K562 (cell line): ENCODE results near the gene AHCY. TPM values are rescaled to one million over a fixed set of nuclear protein-coding genes. Genes with fewer than 3 reads are reported as not detected.

ENCODE experiments used
- ATAC-seq: fragments of 200-7000 bp; cut with Tn5 transposase; 3 replicates; pipeline ENCODE4 v1.9.1; 2020; ENCODE audit warnings: moderate library complexity
- BruUV-seq: library from RNA; stranded (reverse); fragments of 400-500 nt; replicated peaks from 2 replicates; lab custom pipeline; 2021; lab: Mats Ljungman, UMichigan
- CTCF ChIA-PET: fragments of 300-600 bp; formaldehyde crosslinking; extraction: SDS; loops from one replicate; lab custom pipeline; 2021; ENCODE audit warnings: low intra/inter-chr PET ratio; lab: Yijun Ruan, JAX
- POLR2A ChIA-PET: fragments of 300-600, 350-650 bp; sonication (Branson Sonifier 250); formaldehyde crosslinking; extraction: SDS; loops from one replicate; lab custom pipeline; 2021; ENCODE audit warnings: antibody characterized with exemption, inconsistent platforms; lab: Yijun Ruan, JAX
- DNase-seq, 4 experiments: peaks; one replicate each; pipeline versions ENCODE4 v3.0.0 to v3.0.0-alpha.2; 2011 to 2018; ENCODE audit warnings: low spot score in 3 of 4, mixed read lengths in 3 of 4; ENCODE audit errors: extremely low read depth in 1 of 4
- FAIRE-seq: peaks from 2 replicates; lab custom pipeline; 2011; peaks lifted over from hg19 to GRCh38; lab: Jason Lieb, UNC
- H2AFZ ChIP-seq: 2 replicates; pipeline ENCODE4 v1.6.0; 2011; ENCODE audit warnings: low read depth, low read length, control low read depth, inconsistent platforms
- H3K27ac ChIP-seq: fragments of 200-600 bp; 3 replicates; pipeline ENCODE4 v1.8.0; 2011; ENCODE audit warnings: low read depth, mild to moderate bottlenecking, control low read depth, inconsistent platforms, low read length, moderate library complexity, mixed read lengths; ENCODE audit errors: extremely low read depth
- H3K27me3 ChIP-seq, 2 experiments: fragments of 300-600 bp in 1 of 2; 2 replicates in 1 of 2; 3 replicates in 1 of 2; pipeline versions ENCODE4 v1.6.0 to v1.8.0; 2011; ENCODE audit warnings: inconsistent platforms in 2 of 2, low read length in 2 of 2, mild to moderate bottlenecking in 1 of 2, mixed read lengths in 1 of 2, moderate library complexity in 1 of 2; ENCODE audit not compliant: control insufficient read depth in 2 of 2, insufficient read depth in 2 of 2
- H3K36me3 ChIP-seq: fragments of 300-600 bp; 3 replicates; pipeline ENCODE4 v1.8.0; 2011; ENCODE audit warnings: mild to moderate bottlenecking, low read length, inconsistent platforms; ENCODE audit not compliant: control insufficient read depth, insufficient read depth
- H3K4me1 ChIP-seq, 2 experiments: fragments of 200-600 bp in 1 of 2; replicated peaks in 1 of 2; 2 replicates in 1 of 2; 3 replicates in 1 of 2; pipeline versions ENCODE4 v1.5.1 to v1.8.0; 2011; ENCODE audit warnings: inconsistent platforms in 2 of 2, low read length in 2 of 2, mild to moderate bottlenecking in 1 of 2, mixed read lengths in 1 of 2, moderate library complexity in 1 of 2; ENCODE audit not compliant: control insufficient read depth in 2 of 2, insufficient read depth in 2 of 2
- H3K4me2 ChIP-seq: 2 replicates; pipeline ENCODE4 v1.6.1; 2011; ENCODE audit warnings: low read length, control low read depth, inconsistent platforms, mixed read lengths; ENCODE audit not compliant: insufficient read depth
- H3K4me3 ChIP-seq: fragments of 200-600 bp; sonication (generic), shearing (Covaris generic); 2 replicates; pipeline ENCODE4 v1.5.1; 2016; ENCODE audit warnings: control low read depth, inconsistent platforms
- H3K79me2 ChIP-seq: fragments of 200-600 bp; 3 replicates; pipeline ENCODE4 v1.8.0; 2011; ENCODE audit warnings: low read length, inconsistent platforms; ENCODE audit not compliant: control insufficient read depth, insufficient read depth
- H3K9ac ChIP-seq, 2 experiments: 2 replicates each; pipeline versions ENCODE4 v1.6.0 to v1.6.1; 2011; ENCODE audit warnings: low read depth in 2 of 2, low read length in 2 of 2, control low read depth in 1 of 2, inconsistent platforms in 1 of 2, mild to moderate bottlenecking in 1 of 2, mixed read lengths in 1 of 2; ENCODE audit not compliant: insufficient read depth in 1 of 2
- H3K9me1 ChIP-seq: one replicate; pipeline ENCODE4 v1.6.0; 2011; ENCODE audit warnings: inconsistent platforms, mild to moderate bottlenecking, low read length, moderate library complexity; ENCODE audit not compliant: control insufficient read depth, insufficient read depth
- H3K9me3 ChIP-seq: replicated peaks from 2 replicates; pipeline ENCODE4 v1.5.1; 2011; ENCODE audit warnings: low read depth, low read length, inconsistent platforms; ENCODE audit not compliant: control insufficient read depth, insufficient read depth
- H4K20me1 ChIP-seq: replicated peaks from 2 replicates; pipeline ENCODE4 v1.6.1; 2011; ENCODE audit warnings: low read length, inconsistent platforms, mixed read lengths; ENCODE audit not compliant: control insufficient read depth, insufficient read depth
- C11orf30 ChIP-seq: fragments of 450-650 bp; IDR thresholded peaks from 2 replicates; pipeline ENCODE4 v1.6.1; 2016; ENCODE audit warnings: low read depth, mild to moderate bottlenecking
- KDM1A ChIP-seq, 2 experiments: fragments of 450-650 bp; IDR thresholded peaks; 2 replicates each; pipeline ENCODE4 v1.6.1; 2016; ENCODE audit warnings: mild to moderate bottlenecking in 2 of 2
- NFE2L1 ChIP-seq: fragments of 450-650 bp; IDR thresholded peaks from 2 replicates; pipeline ENCODE4 v1.6.1; 2016; ENCODE audit warnings: missing genetic modification characterization, low read depth, mild to moderate bottlenecking, missing compliant biosample characterization, moderate library complexity, borderline replicate concordance
- PML ChIP-seq: IDR thresholded peaks from 2 replicates; pipeline ENCODE4 v1.6.1; 2012; ENCODE audit warnings: low read length, inconsistent platforms
- TBP ChIP-seq: optimal IDR thresholded peaks from 2 replicates; pipeline ENCODE3; 2011; ENCODE audit warnings: low read depth, low read length, improper control_type of control experiment
- YBX1 ChIP-seq: fragments of 450-650 bp; IDR thresholded peaks from 2 replicates; pipeline ENCODE4 v1.7.1; 2016; ENCODE audit warnings: mild to moderate bottlenecking
- ZNF316 ChIP-seq: fragments of 450-650 bp; IDR thresholded peaks from 2 replicates; pipeline ENCODE4 v1.6.1; 2016
- WGBS: fragments of 100-300 bp; shearing (Covaris generic); methylation state at CpG from one replicate; pipeline ENCODE4 v1.1.6; 2016; ENCODE audit warnings: low coverage, mixed read lengths; ENCODE audit not compliant: insufficient coverage; ENCODE audit errors: missing lambda C conversion rate; 5-methylcytosine and 5-hydroxymethylcytosine counted together
- in situ Hi-C: fragments of 300-500 bp; cut with MboI; formaldehyde crosslinking; loops from 4 replicates; pipeline ENCODE4 v1.15.0; 2018; ENCODE audit warnings: inconsistent platforms, mixed read lengths
- intact Hi-C: fragments of 100-400 bp; cut with micrococcal nuclease; formaldehyde crosslinking; loops from 2 replicates; pipeline ENCODE4 v1.14.2; 2022
- polyA plus RNA-seq, 8 experiments: library from polyadenylated mRNA; depleted of rRNA in 4 of 8; stranded (reverse) in 5 of 8; unstranded in 3 of 8; fragments of >200 nt; fragmentation: Nextera tagmentation in 2 of 8; fragmentation: Illumina TruSeq in 1 of 8; extraction: Ambion mirVana in 2 of 8; extraction: Trizol in 1 of 8; gene quantifications; 2 replicates each; pipeline versions ENCODE4 v1.2.1 to v1.2.3, GENCODE V29; 2011 to 2014; ENCODE audit warnings: inconsistent platforms in 1 of 8, missing spikeins in 1 of 8
- total RNA-seq, 7 experiments: library from RNA; depleted of rRNA in 6 of 7; stranded (reverse); fragments of >200 nt in 6 of 7; fragmentation: Illumina TruSeq in 2 of 7; extraction: Trizol in 2 of 7; gene quantifications; 2 replicates each; pipeline versions ENCODE4 v1.2.1 to v1.2.3, GENCODE V29; 2011 to 2021; ENCODE audit warnings: low replicate concordance in 1 of 7

Gene AHCY
- total and polyA plus RNA-seq, 9 of the 15 experiments (the other 6 are each of a cell fraction or from before 2014, with no cell fraction given) = 82.5 to 269 (median 190) TPM

GRCh38 chr20:34240121-34240520, 63.0 kb downstream of the AHCY start:
- H3K27me3 ChIP-seq = 0 out of 5 replicates have a peak, but pooled peaks cover 0 to 3% of the 10 kb centered on the region in 2 experiments
- H4K20me1 ChIP-seq = no peaks in the 10 kb centered on the region
- H3K36me3 ChIP-seq = no peaks in the 10 kb centered on the region
- intact Hi-C loops (loop anchor here (5.0 kb wide), 1 partner anchor 48 kb away; no protein-coding TSS in a partner anchor), in situ Hi-C loops (no loop called here)
- H3K27ac ChIP-seq = no peak overlapping the region
- H3K79me2 ChIP-seq = no peaks in the 10 kb centered on the region
- H3K4me3 ChIP-seq = no peak overlapping the region
- H3K9me3 ChIP-seq = no peaks in the 10 kb centered on the region
- no TSS peak for BruUV-seq
- H3K9me1 ChIP-seq = no peaks in the 10 kb centered on the region
- H3K4me2 ChIP-seq = no peak overlapping the region
- H3K4me1 ChIP-seq = no peaks in the 10 kb centered on the region
- H3K9ac ChIP-seq = no peak overlapping the region
- WGBS = 0% methylated on average over 1 of the region's 1 CpG
- no peak for TF ChIP-seq C11orf30
- TF ChIP-seq ZNF316 = 0 out of 2 replicates have a peak, but pooled peaks have one; percentile 5
- H2AFZ ChIP-seq = no peak overlapping the region
- ATAC-seq (no peak), DNase-seq (no peak), FAIRE-seq (no peak)
- ChIA-PET POLR2A (interaction anchor here (1.5 kb wide), 1 partner anchor 21 kb away, joined by 3 read pairs; no protein-coding TSS in a partner anchor), CTCF (no interaction called here)

DNA sequence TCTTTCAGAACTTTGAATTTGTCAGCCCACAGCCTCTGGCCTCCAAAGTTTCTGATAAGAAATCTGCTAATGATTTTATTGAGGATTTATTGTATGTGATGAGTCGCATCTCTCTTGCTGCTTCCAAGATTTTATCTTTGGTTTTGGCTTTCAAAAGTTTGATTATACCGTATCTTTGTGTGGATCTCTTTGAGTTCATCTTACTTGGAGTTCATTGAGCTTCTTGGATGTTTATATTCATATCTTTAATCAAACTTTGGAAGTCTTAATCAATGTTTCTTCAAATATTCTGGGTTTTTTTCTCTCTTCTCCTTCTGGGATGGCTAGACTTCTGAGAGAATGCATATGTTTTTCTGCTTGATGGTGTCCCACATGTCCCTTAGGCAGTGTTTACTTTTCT, 65.2 kb downstream of the AHCY start:
- Histone ChIP-seq H3K27ac (no peak overlapping the region), H3K27me3 (peaks cover 3 to 6% of the 10 kb centered on the region in 2 experiments; a peak in 3 of 5 replicates), H3K4me3 (no peak overlapping the region), H3K9ac (no peak overlapping the region), H4K20me1 (no peaks in the 10 kb centered on the region), H3K4me1 (no peaks in the 10 kb centered on the region), H3K4me2 (no peak overlapping the region), H3K9me3 (no peaks in the 10 kb centered on the region), H3K9me1 (no peaks in the 10 kb centered on the region), H2AFZ (no peak overlapping the region), H3K79me2 (no peaks in the 10 kb centered on the region), H3K36me3 (no peaks in the 10 kb centered on the region)
- FAIRE-seq = no peak
- CTCF ChIA-PET = no interaction called here
- in situ Hi-C loops (no loop called here), intact Hi-C loops (no loop called here)
- ATAC-seq = no peak
- 0% methylated on average over 2 of the region's 2 CpGs for WGBS
- POLR2A ChIA-PET = no interaction called here
- DNase-seq = no peak
- no TSS peak for BruUV-seq
- TF ChIP-seq KDM1A (IDR thresholded peaks at IDR 0.05) (no peak), NFE2L1 (tag) (no peak), TBP (no peak), PML (no peak), YBX1 (no peak)
